GM12878 (cell line): ENCODE measurements around the gene NAXE. TPM values are rescaled to one million over a fixed set of nuclear protein-coding genes. Genes with fewer than 3 reads are reported as not detected.

ENCODE experiments used
- HDAC6 ChIP-seq: fragments of 200-600 bp; sonication (generic); IDR thresholded peaks from one replicate; pipeline ENCODE4 v1.8.0; 2017; ENCODE audit warnings: antibody characterized with exemption; ENCODE audit not compliant: unreplicated experiment
- MEF2A ChIP-seq: IDR thresholded peaks from 2 replicates; pipeline ENCODE4 v1.6.1; 2011; ENCODE audit warnings: low read depth, mild to moderate bottlenecking, low read length, moderate library complexity; ENCODE audit not compliant: insufficient read depth
- RCOR1 ChIP-seq: conservative IDR thresholded peaks from 2 replicates; pipeline ENCODE4 v1.6.1; 2012; ENCODE audit warnings: low read depth, low read length, improper control_type of control experiment
- SIX5 ChIP-seq: IDR thresholded peaks from 2 replicates; pipeline ENCODE4 v1.6.1; 2011; ENCODE audit warnings: mild to moderate bottlenecking, low read depth, low read length, moderate library complexity; ENCODE audit not compliant: severe bottlenecking
- SMARCA5 ChIP-seq: fragments of 450-650 bp; IDR thresholded peaks from 2 replicates; pipeline ENCODE4 v1.6.1; 2017; ENCODE audit warnings: mild to moderate bottlenecking
- SMC3 ChIP-seq: IDR thresholded peaks from 2 replicates; pipeline ENCODE4 v1.6.1; 2011; ENCODE audit warnings: low read length, improper control_type of control experiment, borderline replicate concordance
- YY1 ChIP-seq: IDR thresholded peaks from 2 replicates; pipeline ENCODE4 v1.6.1; 2011; ENCODE audit warnings: low read depth, mild to moderate bottlenecking, low read length
- polyA plus RNA-seq, 11 experiments: library from polyadenylated mRNA; depleted of rRNA in 4 of 11; unstranded in 6 of 11; stranded (reverse) in 5 of 11; fragments of >200 nt; fragmentation: Nextera tagmentation in 4 of 11; fragmentation: Illumina TruSeq in 1 of 11; extraction: Ambion mirVana in 4 of 11; extraction: Trizol in 1 of 11; gene quantifications; 1 replicate in 1 of 11; 2 replicates in 10 of 11; pipeline versions ENCODE4 v1.2.1 to v1.2.3, GENCODE V29; 2011 to 2016; ENCODE audit warnings: inconsistent platforms in 2 of 11, missing spikeins in 2 of 11, low read depth in 1 of 11
- total RNA-seq, 4 experiments: library from RNA; depleted of rRNA in 3 of 4; stranded (reverse); fragments of >200 nt in 3 of 4; fragmentation: Illumina TruSeq in 1 of 4; extraction: Trizol in 1 of 4; gene quantifications; 2 replicates each; pipeline versions ENCODE4 v1.2.1 to v1.2.3, GENCODE V29; 2013 to 2021
- TF ChIP-seq, protein P1 (sequence below): fragments of 450-650 bp; conservative IDR thresholded peaks from 2 replicates; pipeline ENCODE4 v1.6.1; 2017; ENCODE audit warnings: mild to moderate bottlenecking, moderate library complexity
- TF ChIP-seq, protein P2 (sequence below): fragments of 450-650 bp; IDR thresholded peaks from 2 replicates; pipeline ENCODE4 v1.6.1; 2016; ENCODE audit warnings: mild to moderate bottlenecking

The NAXE gene
- total and polyA plus RNA-seq, 10 of the 15 experiments (the other 5 are each of a cell fraction or from before 2014, with no cell fraction given): 17.8 to 93.3 (median 68.8) TPM

DNA sequence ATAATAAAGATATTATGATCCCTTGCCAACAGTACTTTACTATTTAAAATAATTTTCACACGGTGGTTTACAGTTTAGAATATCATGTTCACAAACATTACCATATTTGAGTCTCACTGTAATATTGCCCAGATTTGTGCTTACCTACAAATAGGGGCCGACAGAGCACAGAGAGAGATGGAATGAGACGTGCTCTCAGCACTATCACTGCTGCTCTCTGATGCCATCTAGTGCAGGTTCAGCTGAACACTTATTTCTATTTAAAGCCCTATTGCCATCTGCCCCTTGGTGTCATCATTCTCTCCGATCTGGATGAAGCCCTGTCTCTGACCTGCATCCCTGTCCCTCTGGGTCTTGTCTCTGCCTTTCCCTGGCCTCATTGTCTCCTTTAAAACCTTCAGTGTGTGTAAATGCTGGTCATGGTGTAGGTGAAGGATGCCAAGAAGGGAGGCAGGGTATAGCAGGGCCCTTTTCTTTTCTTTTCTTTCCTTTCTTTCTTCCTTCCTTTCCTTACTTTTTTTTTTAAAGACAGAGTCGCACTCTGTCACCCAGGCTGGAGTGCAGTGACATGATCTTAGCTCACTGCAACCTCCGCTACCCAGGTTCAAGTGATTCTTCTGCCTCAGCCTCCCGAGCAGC, 16.6 kb downstream of the NAXE start (continued):
- TF ChIP-seq, protein P1, sequence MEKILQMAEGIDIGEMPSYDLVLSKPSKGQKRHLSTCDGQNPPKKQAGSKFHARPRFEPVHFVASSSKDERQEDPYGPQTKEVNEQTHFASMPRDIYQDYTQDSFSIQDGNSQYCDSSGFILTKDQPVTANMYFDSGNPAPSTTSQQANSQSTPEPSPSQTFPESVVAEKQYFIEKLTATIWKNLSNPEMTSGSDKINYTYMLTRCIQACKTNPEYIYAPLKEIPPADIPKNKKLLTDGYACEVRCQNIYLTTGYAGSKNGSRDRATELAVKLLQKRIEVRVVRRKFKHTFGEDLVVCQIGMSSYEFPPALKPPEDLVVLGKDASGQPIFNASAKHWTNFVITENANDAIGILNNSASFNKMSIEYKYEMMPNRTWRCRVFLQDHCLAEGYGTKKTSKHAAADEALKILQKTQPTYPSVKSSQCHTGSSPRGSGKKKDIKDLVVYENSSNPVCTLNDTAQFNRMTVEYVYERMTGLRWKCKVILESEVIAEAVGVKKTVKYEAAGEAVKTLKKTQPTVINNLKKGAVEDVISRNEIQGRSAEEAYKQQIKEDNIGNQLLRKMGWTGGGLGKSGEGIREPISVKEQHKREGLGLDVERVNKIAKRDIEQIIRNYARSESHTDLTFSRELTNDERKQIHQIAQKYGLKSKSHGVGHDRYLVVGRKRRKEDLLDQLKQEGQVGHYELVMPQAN: no peak
- no peak for TF ChIP-seq SIX5
- TF ChIP-seq YY1: peak; percentile 65; the same call in 1 of the 2 replicates
- TF ChIP-seq RCOR1: no peak
- no peak for TF ChIP-seq HDAC6
- TF ChIP-seq, protein P2, sequence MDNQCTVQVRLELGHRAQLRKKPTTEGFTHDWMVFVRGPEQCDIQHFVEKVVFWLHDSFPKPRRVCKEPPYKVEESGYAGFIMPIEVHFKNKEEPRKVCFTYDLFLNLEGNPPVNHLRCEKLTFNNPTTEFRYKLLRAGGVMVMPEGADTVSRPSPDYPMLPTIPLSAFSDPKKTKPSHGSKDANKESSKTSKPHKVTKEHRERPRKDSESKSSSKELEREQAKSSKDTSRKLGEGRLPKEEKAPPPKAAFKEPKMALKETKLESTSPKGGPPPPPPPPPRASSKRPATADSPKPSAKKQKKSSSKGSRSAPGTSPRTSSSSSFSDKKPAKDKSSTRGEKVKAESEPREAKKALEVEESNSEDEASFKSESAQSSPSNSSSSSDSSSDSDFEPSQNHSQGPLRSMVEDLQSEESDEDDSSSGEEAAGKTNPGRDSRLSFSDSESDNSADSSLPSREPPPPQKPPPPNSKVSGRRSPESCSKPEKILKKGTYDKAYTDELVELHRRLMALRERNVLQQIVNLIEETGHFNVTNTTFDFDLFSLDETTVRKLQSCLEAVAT: no peak
- TF ChIP-seq SMC3: peak; percentile 95
- TF ChIP-seq MEF2A: 0 out of 2 replicates have a peak, but pooled peaks have one; percentile 47
- peak; percentile 71; the same call in 1 of the 2 replicates for TF ChIP-seq SMARCA5
